Activated CD4-positive, CD25-positive, alpha-beta regulatory T cell (primary cell): ENCODE data around the gene GIGYF2.
"Not testable (repeated sequence)": the region's sequence is repeated elsewhere in the genome, so short reads cannot be mapped to it uniquely, and the experiment has no call there.

Source experiments
- DNase-seq, 4 experiments: peaks; one replicate each; lab custom pipeline; 2025; lab: John Stamatoyannopoulos, UW

GIGYF2 gene

DNA sequence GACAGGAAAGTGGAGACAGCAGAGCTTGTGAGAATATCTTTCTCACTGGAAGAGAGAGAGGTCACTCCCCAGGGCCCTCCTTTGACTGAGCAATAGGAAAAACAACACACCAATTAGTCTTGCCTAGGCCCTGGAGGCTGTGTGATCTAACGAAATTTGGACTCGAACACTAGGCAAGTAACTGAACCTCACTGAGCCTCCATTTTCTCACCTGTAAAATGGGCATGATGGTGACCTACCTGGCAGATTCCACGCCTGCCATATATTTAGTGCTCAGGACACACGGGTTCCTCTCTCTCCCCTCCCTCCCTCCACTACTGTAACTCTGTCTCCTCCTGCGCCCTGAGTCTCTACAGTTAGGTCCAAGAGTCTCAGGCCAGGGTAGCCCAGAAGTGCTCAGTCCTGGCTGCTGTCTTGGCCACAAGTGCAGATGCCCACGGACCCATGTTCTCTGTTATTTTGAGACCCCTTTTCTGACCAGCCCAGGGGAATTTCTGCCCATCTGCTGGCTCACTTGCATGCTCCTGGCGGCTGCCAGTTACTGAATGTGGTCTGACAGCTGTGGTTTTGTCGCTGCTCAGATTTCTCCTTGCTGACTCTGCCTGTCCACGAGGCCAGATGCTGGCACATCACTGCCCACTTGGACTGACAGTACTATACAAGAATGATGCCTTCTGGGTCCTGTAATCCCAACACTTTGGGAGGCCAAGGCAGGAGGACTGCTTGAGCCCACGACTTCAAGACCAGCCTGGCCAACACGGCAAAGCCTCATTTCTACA, 9.6 kb upstream of the GIGYF2 start:
- no peak for DNase-seq

DNA sequence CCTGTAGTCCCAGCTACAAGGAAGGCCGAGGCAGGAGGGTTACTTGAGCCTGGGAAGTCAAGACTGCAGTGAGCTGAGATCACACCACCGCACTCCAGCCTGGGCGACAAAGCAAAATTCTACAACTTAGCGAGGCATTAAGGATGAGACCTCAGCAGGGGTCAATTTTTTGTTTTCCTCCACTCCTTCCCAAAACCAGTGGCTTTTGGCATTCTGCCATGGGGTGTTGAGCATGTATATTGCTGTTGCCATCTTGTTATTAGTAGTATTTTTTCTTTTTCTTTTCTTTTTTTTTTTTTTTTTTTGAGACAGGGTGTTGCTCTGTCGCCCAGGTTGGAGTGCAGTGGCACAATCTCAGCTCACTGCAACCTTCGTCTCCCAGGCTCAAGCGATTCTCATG, 8.9 kb upstream of the GIGYF2 start:
- no peak for DNase-seq

DNA sequence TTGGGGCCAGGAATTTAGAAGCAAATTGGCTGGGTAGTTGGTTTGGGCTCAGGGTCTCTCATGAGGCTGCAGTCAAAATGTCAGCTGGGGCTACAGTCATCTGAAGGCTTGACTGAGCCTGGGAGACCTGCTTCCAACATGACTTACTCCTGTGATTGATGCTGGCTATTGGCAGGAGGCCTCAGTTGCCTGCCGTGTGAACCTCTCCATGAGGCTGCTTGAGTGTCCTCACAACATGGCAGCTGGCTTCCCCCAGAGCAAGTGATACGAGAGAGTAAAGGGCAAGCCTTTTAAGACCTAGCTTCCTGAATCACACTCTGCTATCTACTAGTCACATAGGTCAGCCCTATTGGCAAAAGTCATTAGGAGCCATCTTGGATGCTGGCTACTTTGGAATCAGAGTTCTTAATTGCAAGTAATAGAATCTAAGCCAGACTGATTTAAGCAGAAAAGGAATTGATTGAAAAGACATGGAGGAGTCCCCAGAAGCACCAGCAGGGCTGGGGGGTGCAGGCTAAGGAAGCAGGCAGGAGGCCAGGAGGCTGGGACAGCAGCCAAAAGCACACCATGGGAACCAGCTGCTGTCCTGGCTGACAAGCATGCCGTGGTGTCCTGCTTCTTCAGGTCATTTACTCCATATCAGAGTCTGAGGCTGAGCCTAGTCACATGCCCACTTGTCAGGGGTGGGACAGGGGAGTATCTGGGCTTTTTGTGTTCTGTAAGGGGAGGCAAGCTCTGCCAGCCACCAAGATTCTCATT, 7.8 kb upstream of the GIGYF2 start:
- no peak for DNase-seq

DNA sequence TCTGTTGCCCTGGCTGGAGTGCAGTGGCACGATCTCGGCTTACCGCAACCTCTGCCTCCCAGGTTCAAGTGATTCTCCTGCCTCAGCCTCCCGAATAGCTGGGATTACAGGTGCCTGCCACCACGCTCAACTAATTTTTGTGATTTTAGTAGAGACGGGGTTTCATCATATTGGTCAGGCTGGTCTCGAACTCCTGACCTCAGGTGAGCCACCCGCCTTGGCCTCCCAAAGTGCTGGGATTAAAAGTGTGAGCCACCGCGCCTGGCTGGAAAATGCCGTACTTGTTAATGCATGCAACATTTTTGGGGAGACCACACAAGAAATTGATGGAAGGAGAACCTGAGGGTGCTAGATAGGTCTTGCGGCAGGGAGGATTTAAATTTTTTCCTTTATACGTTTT, 6.0 kb upstream of the GIGYF2 start:
- not testable (repeated sequence) for DNase-seq

DNA sequence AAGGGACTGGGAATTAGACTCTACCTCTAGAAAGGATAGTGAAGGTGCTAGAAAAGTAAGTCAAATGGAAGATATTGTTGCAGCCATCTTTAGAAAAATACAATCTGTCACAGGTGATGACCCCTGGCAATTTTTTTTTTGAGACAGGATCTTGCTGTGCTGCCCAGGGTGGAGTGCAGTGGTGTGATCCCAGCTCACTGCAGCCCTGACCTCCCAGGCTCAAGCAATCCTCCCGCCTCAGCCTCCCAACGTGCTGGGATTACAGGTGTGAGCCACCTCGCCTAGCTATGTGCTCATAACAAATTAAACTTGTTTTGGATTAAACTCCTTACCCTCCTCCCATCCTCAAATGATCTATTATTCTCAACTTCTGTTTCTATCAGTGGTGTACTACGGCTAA, 3.8 kb upstream of the GIGYF2 start:
- no peak for DNase-seq

DNA sequence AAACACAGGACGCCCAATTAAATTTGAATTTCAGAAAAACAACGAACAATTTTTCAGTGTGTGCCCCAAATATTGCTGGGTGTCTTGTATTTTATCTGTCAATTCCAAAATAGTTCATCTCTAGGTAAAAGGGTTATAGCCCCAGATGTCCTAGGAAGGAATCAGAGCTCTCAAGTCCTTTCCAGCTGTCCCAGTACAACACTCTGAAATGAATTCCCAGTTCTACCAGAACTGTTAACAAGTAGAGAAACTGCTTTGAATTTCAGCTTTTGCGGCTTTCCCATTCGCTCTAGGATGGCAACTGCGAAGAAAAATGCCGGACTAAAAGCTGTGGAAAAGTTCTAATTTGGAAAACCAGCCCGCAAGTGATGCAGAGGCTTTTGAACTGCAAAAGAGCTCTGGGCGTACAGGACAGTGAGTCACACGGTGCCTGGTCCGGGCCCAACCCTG, 497 bp upstream of the GIGYF2 start:
- no peak for DNase-seq

DNA sequence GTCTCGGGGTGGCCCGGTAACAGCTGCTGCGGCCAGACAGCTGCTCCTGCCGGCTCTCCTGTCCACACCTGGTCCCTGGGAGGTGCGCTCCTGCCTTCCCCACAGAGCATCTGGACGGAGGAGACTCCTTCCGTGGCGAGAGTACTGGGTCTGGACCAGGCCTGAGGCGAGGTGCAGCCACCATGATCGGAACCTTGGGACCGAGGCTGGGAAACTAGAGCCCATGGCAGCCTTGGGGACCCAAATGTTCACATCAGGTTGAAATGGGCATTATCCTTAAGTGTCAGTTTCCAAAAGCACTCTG, 628 bp downstream of the GIGYF2 start:
- peak in 1 of 4 experiments; percentile 9 for DNase-seq

DNA sequence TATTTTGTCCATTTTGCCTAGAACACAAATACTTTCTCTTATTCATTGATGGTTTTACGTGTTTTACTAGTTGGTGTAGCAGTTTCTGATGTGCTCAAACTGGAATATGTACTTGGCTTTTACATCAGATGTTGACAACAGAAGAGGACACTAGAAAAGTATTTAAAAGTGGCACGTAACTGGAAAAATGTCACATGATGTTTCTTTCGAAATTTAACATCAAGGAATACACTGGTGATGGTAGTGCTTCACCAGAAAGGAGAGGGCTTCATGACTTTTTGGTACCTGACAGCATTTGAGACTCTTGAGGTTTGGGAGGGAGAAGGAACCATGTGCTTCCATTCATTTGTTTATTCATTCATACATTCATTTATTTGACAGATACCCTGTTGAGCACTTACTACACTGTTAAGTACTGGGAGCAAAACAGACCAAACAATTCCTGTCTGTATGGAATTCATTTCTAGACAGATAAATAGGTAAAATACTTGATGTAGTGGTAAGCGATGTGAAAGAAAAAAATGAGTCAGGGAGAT, 1.5 kb downstream of the GIGYF2 start:
- no peak for DNase-seq

DNA sequence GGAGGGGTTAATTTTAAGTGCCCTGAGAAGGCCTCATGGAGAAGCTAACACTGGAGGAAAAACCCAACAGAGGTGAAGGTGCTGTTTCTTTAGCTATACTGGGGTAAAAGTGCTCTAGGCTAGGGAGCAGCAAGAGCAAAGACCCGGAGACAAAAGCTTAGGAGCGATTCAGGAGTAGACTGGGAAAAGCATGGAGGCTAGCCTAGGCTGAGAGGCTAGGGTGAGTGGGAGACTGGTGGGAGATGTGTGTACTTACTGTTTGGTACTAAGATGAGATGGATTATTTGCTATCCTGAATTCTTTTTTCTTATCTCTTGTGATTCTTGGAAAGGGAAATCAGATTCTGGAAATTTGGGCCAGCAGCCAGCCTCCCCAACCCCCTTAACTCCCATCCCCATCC, 2.0 kb downstream of the GIGYF2 start:
- DNase-seq: no peak

DNA sequence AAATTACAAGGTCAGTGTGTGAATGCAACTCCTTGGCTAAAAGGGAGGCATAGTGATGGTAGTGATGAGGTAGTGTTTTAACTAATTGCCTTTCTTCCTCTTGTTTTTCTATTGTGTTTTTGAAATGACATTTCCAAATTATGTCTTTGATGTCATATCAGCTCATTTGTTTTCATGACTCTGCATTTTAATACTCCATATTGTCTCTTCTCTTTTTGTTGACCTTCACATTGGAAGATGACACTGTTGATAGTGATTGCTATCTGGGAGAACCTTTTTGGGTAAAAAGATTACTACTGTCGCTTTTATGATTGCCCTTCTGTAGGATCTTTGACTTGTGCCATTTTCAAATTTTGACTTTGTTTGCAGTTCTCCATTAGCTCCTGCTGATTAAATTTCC, 3.0 kb downstream of the GIGYF2 start:
- DNase-seq: no peak

DNA sequence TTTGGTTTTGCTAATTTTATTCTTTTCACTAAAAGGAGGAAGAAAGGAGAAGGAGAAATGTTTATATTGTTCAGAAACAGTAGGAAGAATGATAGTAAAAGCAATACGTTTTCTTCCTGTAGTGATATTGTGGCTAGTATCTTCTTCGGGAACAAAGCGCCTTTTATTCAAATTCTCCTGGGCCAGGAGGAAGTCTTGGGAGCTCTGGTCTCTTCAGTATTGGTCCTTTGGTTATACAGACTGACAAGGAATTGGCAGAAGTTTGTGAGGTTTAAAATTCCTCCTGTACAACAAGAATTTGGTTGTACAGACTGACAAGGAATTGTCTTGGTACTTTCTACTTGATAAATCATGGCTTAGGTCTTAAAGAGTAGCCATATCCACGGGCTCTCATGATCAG, 9.9 kb downstream of the GIGYF2 start:
- no peak for DNase-seq

DNA sequence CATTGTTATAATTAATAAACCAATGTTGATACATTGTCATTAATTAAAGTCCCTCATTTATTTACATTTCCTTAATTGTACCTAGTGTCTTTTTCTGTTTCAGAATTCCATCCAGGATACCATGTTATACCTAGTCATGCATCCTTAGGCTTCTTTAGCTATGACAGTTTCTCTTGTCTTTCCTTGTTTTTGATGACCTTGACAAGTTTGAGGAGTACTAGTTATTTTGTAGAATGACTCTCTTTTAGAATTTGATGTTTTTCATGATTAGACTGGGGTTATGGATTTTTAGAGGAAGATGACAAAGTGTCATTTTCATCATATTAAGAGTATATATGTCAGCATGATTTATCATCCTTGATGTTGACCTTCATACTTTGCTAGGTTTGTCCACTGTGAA, 16.4 kb downstream of the GIGYF2 start:
- no peak for DNase-seq

DNA sequence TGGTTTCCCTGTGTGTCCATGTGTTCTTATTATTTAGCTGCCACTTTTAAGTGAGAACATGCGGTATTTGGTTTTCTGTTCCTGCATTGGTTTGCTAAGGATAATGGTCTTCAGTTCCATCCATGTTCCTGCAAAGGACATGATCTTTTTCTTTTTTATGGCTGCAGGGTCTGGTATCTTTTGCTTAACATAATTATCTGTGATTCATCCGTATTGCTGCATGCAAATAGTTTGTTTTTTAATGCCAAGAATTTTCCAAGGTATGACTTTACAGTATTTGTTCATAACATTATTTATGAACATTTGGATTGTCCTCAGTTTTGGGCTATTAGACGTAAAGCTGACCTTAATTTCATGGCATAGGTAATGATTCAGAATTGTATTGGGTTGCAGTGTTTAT, 17.8 kb downstream of the GIGYF2 start:
- no peak for DNase-seq

DNA sequence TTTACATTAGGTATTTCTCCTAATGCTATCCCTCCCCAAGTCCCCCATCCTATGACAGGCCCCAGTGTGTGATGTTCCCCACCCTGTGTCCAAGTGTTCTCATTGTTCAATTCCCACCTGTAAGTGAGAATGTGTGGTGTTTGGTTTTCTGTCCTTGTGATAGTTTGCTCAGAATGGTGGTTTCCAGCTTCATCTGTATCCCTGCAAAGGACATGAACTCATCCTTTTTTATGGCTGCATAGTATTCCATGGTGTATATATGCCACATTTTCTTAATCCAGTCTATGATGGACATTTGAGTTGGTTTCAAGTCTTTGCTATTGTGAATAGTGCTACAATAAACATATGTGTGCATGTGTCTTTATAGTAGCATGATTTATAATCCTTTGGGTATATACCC, 22.9 kb downstream of the GIGYF2 start:
- not testable (repeated sequence) for DNase-seq

DNA sequence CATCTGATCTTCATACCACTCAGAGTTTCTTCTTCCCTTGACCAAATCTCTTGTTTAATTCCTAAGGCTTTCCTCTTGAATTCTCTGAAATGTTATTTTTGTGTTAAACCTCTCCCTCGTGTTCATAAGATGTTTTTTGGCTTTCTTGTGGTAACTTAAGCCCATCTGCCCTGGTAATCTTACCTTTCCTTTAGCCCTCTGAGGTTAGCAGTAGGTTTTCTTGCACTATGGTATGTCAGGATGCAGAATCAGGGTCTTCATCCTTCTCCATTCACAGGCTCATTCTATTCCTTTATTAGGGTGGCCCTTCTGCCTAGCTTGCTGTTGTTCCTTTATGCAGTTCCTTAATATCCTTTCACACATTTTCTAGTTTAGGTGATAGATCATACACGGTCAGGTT, 24.1 kb downstream of the GIGYF2 start:
- DNase-seq: no peak

DNA sequence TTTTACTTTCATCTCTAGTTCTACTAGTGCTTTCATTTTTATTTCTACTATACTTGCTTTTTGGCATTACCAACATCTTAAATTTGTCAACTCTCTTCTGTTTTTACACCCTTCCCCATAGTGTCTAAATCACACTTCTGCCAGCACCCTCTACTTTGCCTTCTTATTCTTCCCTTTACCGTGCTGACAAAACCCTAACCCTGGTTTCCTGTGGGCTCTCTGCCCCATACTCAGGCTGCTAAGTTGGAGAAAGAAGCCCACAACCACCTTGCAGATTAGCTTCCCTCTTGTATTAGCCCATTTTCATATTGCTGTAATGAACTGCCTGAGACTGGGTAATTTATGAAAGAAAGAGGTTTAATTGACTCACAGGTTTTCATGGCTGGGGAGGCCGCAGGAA, 24.8 kb downstream of the GIGYF2 start:
- no peak for DNase-seq

DNA sequence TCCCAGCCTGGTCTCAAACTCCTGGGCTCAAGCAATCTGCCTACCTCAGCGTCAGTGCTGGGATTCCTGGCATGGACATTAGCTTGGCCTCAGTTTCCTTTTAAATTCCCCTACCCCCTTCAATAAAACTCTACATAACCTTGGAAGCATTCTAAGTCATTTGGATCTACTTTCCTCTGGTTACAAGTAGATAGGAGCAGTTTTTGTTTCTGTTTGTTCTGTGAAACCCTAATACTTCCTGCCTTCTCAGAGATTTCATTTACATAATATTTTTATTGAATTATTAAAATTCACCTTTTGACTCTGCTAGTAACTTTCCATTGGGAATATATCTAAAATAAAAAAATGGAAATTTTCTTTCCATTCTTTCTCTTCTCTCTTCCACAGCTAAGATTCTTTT, 25.9 kb downstream of the GIGYF2 start:
- DNase-seq: no peak

DNA sequence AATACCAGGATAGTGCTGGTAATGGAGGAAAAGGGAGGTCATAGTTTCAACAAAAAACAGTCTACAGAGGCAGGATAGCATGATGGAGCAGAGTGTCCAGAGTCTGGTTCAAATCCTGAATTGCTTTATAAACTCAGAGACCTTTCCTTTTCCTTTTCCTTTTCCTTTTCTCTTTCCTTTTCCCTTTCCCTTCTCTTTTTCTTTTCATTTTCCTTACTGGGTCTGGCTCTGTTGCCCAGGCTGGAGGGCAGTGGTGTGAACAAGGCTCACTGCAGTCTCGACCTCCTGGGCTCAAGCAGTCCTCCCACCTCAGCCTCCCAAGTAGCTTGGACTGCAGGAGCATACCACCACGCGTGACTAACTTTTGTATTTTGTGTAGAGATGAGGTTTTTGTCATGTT, 31.7 kb downstream of the GIGYF2 start:
- no peak for DNase-seq

DNA sequence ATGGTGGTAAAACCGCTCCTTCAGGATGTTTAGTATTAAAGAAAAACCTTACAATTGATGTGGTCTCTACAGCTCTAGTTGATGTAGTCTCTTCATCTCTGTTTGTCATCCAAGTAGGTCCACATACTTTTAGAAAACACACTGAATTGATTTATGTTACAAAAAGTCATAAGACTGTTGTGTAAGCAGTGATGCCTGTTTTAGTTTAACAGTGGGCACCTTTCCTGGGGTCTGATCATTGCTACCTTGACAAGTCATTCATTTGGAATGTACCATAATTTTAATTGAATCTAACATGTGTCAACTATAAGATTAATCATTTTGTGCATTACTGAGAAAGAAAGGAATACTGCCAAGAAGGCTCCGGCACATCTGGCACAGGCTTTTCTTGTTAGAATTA, 34.3 kb downstream of the GIGYF2 start:
- no peak for DNase-seq

DNA sequence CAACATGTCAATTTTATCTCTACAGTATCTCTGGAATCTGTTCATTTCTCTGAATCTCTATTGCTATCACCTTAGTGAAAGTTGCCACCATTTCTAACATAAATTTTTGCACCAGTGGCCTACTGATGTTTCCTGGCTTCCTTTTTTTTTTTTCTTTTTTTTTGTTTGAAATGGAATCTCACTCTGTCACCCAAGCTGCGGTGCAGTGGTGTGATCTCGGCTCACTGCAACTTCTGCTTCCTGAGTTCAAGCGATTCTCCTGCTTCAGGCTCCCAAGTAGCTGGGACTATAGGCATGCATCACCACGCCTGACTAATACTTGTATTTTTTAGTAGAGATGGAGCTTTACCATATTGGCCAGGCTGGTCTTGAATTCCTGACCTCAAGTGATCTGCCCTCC, 44.2 kb downstream of the GIGYF2 start:
- DNase-seq: no peak

DNA sequence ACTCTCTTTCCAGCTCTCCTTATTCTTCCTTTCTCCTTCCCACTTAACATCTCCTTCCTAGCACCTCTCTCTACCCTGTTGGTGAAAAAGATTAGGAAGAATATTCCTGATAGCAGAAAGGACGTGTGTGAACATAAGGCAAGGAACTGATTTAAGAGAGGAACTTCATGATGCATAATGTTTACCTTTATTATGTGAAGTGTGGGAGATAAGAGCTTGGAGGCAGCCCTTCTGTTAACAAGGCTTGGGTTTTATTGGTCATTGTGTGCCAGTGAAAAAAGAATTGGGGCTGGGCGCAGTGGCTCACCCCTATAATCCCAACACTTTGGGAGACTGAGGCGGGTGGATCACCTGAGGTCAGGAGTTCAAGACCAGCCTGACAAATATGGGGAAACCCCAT, 44.8 kb downstream of the GIGYF2 start:
- DNase-seq: no peak

DNA sequence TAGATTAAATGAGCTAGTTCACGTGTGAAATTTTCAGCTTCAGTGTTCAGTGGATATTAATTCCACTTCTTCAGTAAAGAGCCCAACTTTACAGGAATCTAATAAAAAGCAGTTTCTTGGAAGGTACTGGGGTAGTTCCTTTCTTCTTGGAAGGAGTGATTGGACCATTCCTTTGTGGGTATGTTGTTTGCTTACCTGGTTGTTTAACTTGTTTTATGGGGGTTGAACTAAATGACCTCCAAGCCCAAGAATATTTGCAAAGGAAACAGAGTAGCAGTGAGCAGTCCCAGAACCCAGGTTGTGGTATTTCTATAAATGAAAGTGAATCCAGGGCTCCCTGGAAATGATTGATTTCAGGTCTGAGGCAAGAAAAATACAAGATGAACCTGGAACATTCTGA, 47.8 kb downstream of the GIGYF2 start:
- DNase-seq: no peak

DNA sequence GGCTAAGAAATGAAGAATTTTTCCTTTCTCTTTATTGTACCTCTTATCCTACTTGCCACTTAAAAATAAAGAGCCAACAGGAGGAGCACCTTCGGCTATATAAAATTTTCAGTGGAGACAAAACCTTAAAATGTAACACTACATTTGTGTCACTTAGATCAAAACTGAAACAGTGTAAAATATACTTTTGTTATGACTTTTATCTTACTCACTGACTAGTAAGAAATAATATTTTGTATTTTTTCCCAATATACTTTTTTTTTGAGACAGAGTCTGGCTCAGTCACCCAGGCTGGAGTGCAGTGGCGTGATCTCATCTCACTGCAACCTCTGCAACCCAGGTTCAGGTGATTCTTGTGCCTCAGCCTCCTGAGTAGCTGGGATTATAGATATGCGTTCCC, 50.9 kb downstream of the GIGYF2 start:
- DNase-seq: no peak

DNA sequence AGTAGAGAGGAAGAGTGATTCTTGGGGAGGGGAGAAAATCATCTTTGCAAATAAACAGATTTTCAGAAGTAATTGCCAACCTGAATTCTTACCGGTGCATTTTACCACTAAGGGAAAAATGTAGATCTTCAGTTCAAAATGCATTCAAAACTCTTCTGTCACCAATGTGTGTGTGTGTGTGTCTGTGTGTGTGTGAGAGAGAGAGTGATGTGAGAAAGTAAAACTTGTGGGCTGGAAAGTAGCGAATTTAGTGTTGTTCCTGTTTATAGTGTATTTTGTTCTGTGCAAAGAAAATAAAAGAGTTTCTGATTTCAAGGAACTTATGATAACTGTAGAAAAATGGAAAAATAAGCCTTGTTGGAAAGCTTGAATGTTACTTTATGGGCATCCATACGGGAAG, 52.2 kb downstream of the GIGYF2 start:
- no peak for DNase-seq
